Adrenal gland (tissue), 19 donors: ENCODE measurements around the gene STMN1. TPM values are rescaled to one million over a fixed set of nuclear protein-coding genes. Genes with fewer than 3 reads are reported as not detected.

Experiments used
- DNase-seq, 7 donors: peaks; one replicate each; pipeline ENCODE4 v3.0.0-alpha.2; 2019 to 2020
- H3K27ac ChIP-seq, 5 donors: fragments of 200-600 bp; sonication (generic) in 4 of 5; 1 replicate in 3 of 5; 2 replicates in 2 of 5; pipeline versions ENCODE4 v1.5.1 to v1.8.0; 2016 to 2020; ENCODE audit warnings: mild to moderate bottlenecking in 1 of 5
- H3K27me3 ChIP-seq: fragments of 200-600 bp; 2 replicates; pipeline ENCODE4 v1.8.0; 2021
- H3K36me3 ChIP-seq, 2 donors: fragments of 200-600 bp; replicated peaks in 1 of 2; 1 replicate in 1 of 2; 2 replicates in 1 of 2; pipeline versions ENCODE4 v1.5.1 to v1.8.0; 2018 to 2022
- H3K4me1 ChIP-seq, 2 donors: fragments of 200-600 bp; replicated peaks in 1 of 2; 1 replicate in 1 of 2; 2 replicates in 1 of 2; pipeline versions ENCODE4 v1.5.1 to v1.8.0; 2018 to 2021
- H3K4me3 ChIP-seq, 4 donors: fragments of 200-600 bp; sonication (generic) in 3 of 4; one replicate each; pipeline ENCODE4 v1.5.1; 2016 to 2018
- H3K9me3 ChIP-seq, 3 donors: fragments of 200-600 bp; sonication (generic) in 1 of 3; replicated peaks in 1 of 3; 1 replicate in 2 of 3; 2 replicates in 1 of 3; pipeline versions ENCODE4 v1.5.1 to v1.8.0; 2016 to 2021
- POLR2A ChIP-seq, 2 donors: fragments of 450-650 bp; IDR thresholded peaks; one replicate each; pipeline ENCODE4 v1.6.1; 2017; ENCODE audit warnings: antibody characterized with exemption in 2 of 2, mild to moderate bottlenecking in 2 of 2, moderate library complexity in 1 of 2
- WGBS, 4 donors: extraction: QIAGEN DNeasy Blood & Tissue Kit in 2 of 4; methylation state at CpG; one replicate each; pipeline versions ENCODE4 v1.1.5 to v1.1.7; 2013 to 2017; 5-methylcytosine and 5-hydroxymethylcytosine counted together
- intact Hi-C, 2 donors: fragments of 100-400 bp; cut with DNase I; formaldehyde crosslinking; loops; one replicate each; pipeline versions ENCODE4 v1.14.1 to v1.15.0; 2022 to 2023
- long read RNA-seq, 10 donors: library from polyadenylated mRNA in 3 of 10; unstranded in 2 of 10; stranded (forward) in 1 of 10; transcript quantifications; one replicate each; pipeline ENCODE4 v2.0.0 and lab custom pipeline, GENCODE V29; 2021 to 2026
- polyA plus RNA-seq, 3 donors: library from polyadenylated mRNA; stranded (reverse); fragments of 200-250 nt in 2 of 3; fragments of 350-450 nt in 1 of 3; fragmentation: Illumina TruSeq in 1 of 3; extraction: RNeasy Lipid Tissue Mini Kit (QIAGEN cat#74804) in 1 of 3; gene quantifications; one replicate each; pipeline ENCODE4 v1.2.3, GENCODE V29; 2013 to 2014
- total RNA-seq, 9 donors: library from RNA; depleted of rRNA in 4 of 9; stranded (reverse); fragments of >200 nt in 4 of 9; fragments of 120-200 nt in 1 of 9; fragmentation: NEBNext Ultra II Directional in 1 of 9; extraction: Animal tissue kit (Norgen Biotek cat#: 25700) in 1 of 9; gene quantifications; one replicate each; pipeline versions ENCODE4 v1.1.0 to v1.2.4, GENCODE V29; 2013 to 2023
- TF ChIP-seq, protein P1 (sequence below), 6 experiments: fragments of 450-650 bp in 4 of 6; fragments of 200-600 bp in 2 of 6; sonication (generic) in 1 of 6; IDR thresholded peaks; 1 replicate in 5 of 6; 2 replicates in 1 of 6; pipeline versions ENCODE4 v1.5.1 to v1.8.0; 2016 to 2021; ENCODE audit warnings: antibody characterized with exemption in 6 of 6, mild to moderate bottlenecking in 2 of 6, moderate library complexity in 1 of 6
- donor health status: healthy with polysubstance abuse.
- donor health status: Bipolar disorder and iron deficiency.
- donor health status: DM: yes; HTN: yes; CAD: no.
- donor health status: DM: no; HTN: no; CAD: no.
- donor health status: DM: no; HTN: no; CAD: no.
- donor health status: DM: yes; HTN: yes; CAD: no.

The STMN1 gene
- total RNA-seq (100 to 1,000 TPM in 1 of 9 donors, 10 to 100 TPM in 7, 1 to 10 TPM in 1; 7.9 to 242 (median 22.4) TPM), polyA plus RNA-seq (10 to 100 TPM; 32.6 to 88.7 (median 37.6) TPM)
- long read RNA-seq, donor 1, transcript STMN1-206 (5 exons, 1,504 nt), result major isoform, 31 of 75 reads
- long read RNA-seq, donor 1, partial matches to known transcripts, result 43 of 75 reads
- long read RNA-seq, donor 1, other reads (novel, unspliced or antisense), result 0 of 75 reads
- long read RNA-seq, donor 2, transcript STMN1-206 (5 exons, 1,504 nt), result major isoform, 17 of 30 reads
- long read RNA-seq, donor 2, partial matches to known transcripts, result 12 of 30 reads
- long read RNA-seq, donor 2, other reads (novel, unspliced or antisense), result 0 of 30 reads
- long read RNA-seq, donor 3, transcript STMN1-206 (5 exons, 1,504 nt), result major isoform, 35 of 50 reads
- long read RNA-seq, donor 3, partial matches to known transcripts, result 15 of 50 reads
- long read RNA-seq, donor 3, other reads (novel, unspliced or antisense), result 0 of 50 reads
- long read RNA-seq, donor 4, transcript STMN1-206 (5 exons, 1,504 nt), result major isoform, 5 of 6 reads
- long read RNA-seq, donor 4, partial matches to known transcripts, result 1 of 6 reads
- long read RNA-seq, donor 4, other reads (novel, unspliced or antisense), result 0 of 6 reads
- long read RNA-seq, donor 5, transcript STMN1-206 (5 exons, 1,504 nt), result major isoform, 22 of 22 reads
- long read RNA-seq, donor 5, partial matches to known transcripts, result 0 of 22 reads
- long read RNA-seq, donor 5, other reads (novel, unspliced or antisense), result 0 of 22 reads
- long read RNA-seq, donor 6, transcript STMN1-206 (5 exons, 1,504 nt), result major isoform, 22 of 28 reads
- long read RNA-seq, donor 6, partial matches to known transcripts, result 5 of 28 reads
- long read RNA-seq, donor 6, other reads (novel, unspliced or antisense), result 1 of 28 reads
- long read RNA-seq, donor 7, transcript STMN1-206 (5 exons, 1,504 nt), result major isoform, 37 of 44 reads
- long read RNA-seq, donor 7, partial matches to known transcripts, result 7 of 44 reads
- long read RNA-seq, donor 7, other reads (novel, unspliced or antisense), result 0 of 44 reads
- long read RNA-seq, donor 8, transcript STMN1-206 (5 exons, 1,504 nt), result major isoform, 73 of 113 reads
- long read RNA-seq, donor 8, partial matches to known transcripts, result 40 of 113 reads
- long read RNA-seq, donor 8, other reads (novel, unspliced or antisense), result 0 of 113 reads
- long read RNA-seq, donor 9, transcript STMN1-206 (5 exons, 1,504 nt), result major isoform, 80 of 118 reads
- long read RNA-seq, donor 9, partial matches to known transcripts, result 38 of 118 reads
- long read RNA-seq, donor 9, other reads (novel, unspliced or antisense), result 0 of 118 reads
- long read RNA-seq, donor 10, transcript STMN1-206 (5 exons, 1,504 nt), result major isoform, 27 of 45 reads
- long read RNA-seq, donor 10, partial matches to known transcripts, result 18 of 45 reads
- long read RNA-seq, donor 10, other reads (novel, unspliced or antisense), result 0 of 45 reads

DNA sequence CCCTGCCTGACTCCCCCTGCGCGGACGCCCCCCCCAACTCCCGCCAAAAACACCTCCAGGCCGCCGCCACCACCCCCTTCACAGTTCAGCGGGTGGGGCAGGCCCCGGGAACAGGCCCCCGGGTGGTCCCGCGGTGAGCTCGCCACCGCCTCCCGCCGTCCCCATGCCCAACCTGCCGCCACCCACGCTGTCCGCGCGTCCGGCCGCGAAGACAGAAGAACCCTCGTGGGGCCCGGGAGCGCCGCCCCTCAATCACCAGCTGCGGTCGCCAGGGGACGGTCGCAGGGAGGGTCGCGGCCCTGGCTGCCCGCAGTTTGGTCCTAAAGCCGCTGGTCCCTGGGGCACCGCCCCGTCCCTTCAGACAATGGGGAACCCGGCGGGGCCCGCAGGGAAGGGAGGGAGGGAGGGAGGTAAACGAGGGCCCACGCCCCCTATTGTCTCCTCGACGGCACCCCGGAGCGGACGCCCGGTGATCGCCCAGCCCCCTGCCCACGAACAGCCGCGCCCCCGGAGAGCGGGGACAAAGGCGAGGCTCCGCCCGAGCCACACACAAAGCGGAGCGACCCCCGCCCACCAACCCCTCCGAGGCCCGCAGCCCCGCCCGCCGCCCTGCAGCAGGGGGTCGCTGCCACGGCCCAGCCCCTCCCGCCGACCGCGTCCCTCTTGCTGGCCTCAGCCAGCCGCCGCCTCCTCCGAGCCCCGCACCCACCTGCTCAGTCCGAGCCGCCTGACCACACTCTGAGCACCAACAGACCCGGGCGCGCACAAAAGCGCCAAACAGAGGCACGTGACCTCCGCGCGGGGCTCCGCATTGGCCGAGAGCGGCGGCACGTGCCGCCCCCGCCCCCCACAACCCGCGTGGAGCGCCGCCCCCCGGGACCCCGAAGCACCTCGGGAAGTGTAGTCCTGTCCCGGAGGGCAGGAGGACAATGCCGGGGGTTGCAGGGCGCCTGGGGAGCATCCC is at the start of gene STMN1:
Gene STMN1 (minus strand): TSS at position 740 of the 964 bp plus-strand sequence. CDS start 1,743 bp downstream, outside the sequence.
- Histone ChIP-seq H3K36me3 (peaks cover 0 to under 1% of the 10 kb centered on the region in 2 donors), H3K9me3 (no peaks in the 10 kb centered on the region), H3K4me3 (peak within 1 kb of the TSS in 2 of 4 donors; percentile 42 to 58), H3K4me1 (peaks cover 20 to 22% of the 10 kb centered on the region in 2 donors), H3K27ac (peak within 1 kb of the TSS in 3 of 5 donors; percentile 39 to 51 (median 45)), H3K27me3 (no peaks in the 10 kb centered on the region)
- 0 to 1% (median 0%) methylated on average over 5 to 102 of the region's 102 CpGs for WGBS, 4 donors
- TF ChIP-seq, protein P1, sequence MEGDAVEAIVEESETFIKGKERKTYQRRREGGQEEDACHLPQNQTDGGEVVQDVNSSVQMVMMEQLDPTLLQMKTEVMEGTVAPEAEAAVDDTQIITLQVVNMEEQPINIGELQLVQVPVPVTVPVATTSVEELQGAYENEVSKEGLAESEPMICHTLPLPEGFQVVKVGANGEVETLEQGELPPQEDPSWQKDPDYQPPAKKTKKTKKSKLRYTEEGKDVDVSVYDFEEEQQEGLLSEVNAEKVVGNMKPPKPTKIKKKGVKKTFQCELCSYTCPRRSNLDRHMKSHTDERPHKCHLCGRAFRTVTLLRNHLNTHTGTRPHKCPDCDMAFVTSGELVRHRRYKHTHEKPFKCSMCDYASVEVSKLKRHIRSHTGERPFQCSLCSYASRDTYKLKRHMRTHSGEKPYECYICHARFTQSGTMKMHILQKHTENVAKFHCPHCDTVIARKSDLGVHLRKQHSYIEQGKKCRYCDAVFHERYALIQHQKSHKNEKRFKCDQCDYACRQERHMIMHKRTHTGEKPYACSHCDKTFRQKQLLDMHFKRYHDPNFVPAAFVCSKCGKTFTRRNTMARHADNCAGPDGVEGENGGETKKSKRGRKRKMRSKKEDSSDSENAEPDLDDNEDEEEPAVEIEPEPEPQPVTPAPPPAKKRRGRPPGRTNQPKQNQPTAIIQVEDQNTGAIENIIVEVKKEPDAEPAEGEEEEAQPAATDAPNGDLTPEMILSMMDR (IDR thresholded peaks at IDR 0.05), result no peak
- peak; percentile 83 to 84 for TF ChIP-seq POLR2A (IDR thresholded peaks at IDR 0.05)
- peak; percentile 85 to 95 (median 87) for DNase-seq
- intact Hi-C loops, result no loop called here

GRCh38 chr1:25955553-25955952 is 49.3 kb upstream of the STMN1 start:
- Histone ChIP-seq H3K27me3 (no peaks in the 10 kb centered on the region), H3K36me3 (peaks cover 0 to 9% of the 10 kb centered on the region in 2 donors), H3K27ac (no peak overlapping the region), H3K9me3 (no peaks in the 10 kb centered on the region), H3K4me3 (no peak overlapping the region), H3K4me1 (no peaks in the 10 kb centered on the region)
- DNase-seq, result no peak
- intact Hi-C loops, result no loop called here
- TF ChIP-seq POLR2A (IDR thresholded peaks at IDR 0.05), result no peak
- TF ChIP-seq, protein P1 (IDR thresholded peaks at IDR 0.05), result no peak

- Histone ChIP-seq H3K36me3 (peaks cover 0 to 3% of the 10 kb centered on the region in 2 donors), H3K27me3 (no peaks in the 10 kb centered on the region), H3K9me3 (no peaks in the 10 kb centered on the region), H3K4me1 (no peaks in the 10 kb centered on the region), H3K27ac (no peak overlapping the region), H3K4me3 (no peak overlapping the region)
- TF ChIP-seq, protein P1 (IDR thresholded peaks at IDR 0.05), result no peak
- no peak for TF ChIP-seq POLR2A (IDR thresholded peaks at IDR 0.05)
- DNase-seq, result no peak
- 82 to 93% (median 87%) methylated on average over 10 of the region's 10 CpGs for WGBS, 4 donors
- intact Hi-C loops, result no loop called here
Observed at GRCh38 chr1:25954282-25954938, 48.2 kb upstream of the STMN1 start.
